HL-60 (cell line): ENCODE data around the gene KCNJ16.
A peak's percentile ranks its signal among the peaks of the same experiment; 100 is the strongest.

Experiments used
- DNase-seq, 2 experiments: peaks; one replicate each; pipeline ENCODE4 v3.0.0-alpha.2; 2010 to 2020; ENCODE audit warnings: low read depth in 1 of 2, low spot score in 1 of 2
- H3K27ac ChIP-seq: fragments of 250-450 bp; sonication (Bioruptor Pico); replicated peaks from 2 replicates; pipeline ENCODE4 v1.5.1; 2020; ENCODE audit warnings: mild to moderate bottlenecking, moderate library complexity
- H3K27me3 ChIP-seq: fragments of 250-450 bp; sonication (Bioruptor Pico); 2 replicates; pipeline ENCODE4 v1.5.1; 2021; ENCODE audit warnings: mild to moderate bottlenecking, moderate library complexity; ENCODE audit not compliant: insufficient read depth, poor library complexity, severe bottlenecking
- H3K4me3 ChIP-seq: replicated peaks from 2 replicates; pipeline ENCODE4 v1.5.1; 2011; ENCODE audit warnings: mild to moderate bottlenecking, control low read depth, low read length; ENCODE audit not compliant: insufficient read depth
- CTCF ChIP-seq: IDR thresholded peaks from one replicate; pipeline ENCODE4 v1.5.1; 2011; ENCODE audit warnings: low read length, control low read depth, inconsistent platforms; ENCODE audit not compliant: insufficient read depth
- GABPA ChIP-seq: IDR thresholded peaks from 2 replicates; pipeline ENCODE4 v1.6.1; 2012; ENCODE audit warnings: low read depth
- POLR2AphosphoS5 ChIP-seq: IDR thresholded peaks from 2 replicates; pipeline ENCODE4 v1.6.1; 2012; ENCODE audit warnings: low read depth
- SPI1 ChIP-seq: IDR thresholded peaks from 2 replicates; pipeline ENCODE4 v1.6.1; 2012; ENCODE audit warnings: low read depth, mild to moderate bottlenecking, borderline replicate concordance
- TF ChIP-seq, protein P1 (sequence below): IDR thresholded peaks from 2 replicates; pipeline ENCODE4 v1.6.1; 2012; ENCODE audit warnings: low read depth; ENCODE audit not compliant: insufficient replicate concordance

Gene KCNJ16

GRCh38 chr17:70165383-70165782, 90.4 kb downstream of the KCNJ16 start:
- Histone ChIP-seq H3K4me3 (no peak overlapping the region), H3K27me3 (no peaks in the 10 kb centered on the region), H3K27ac (no peak overlapping the region)
- TF ChIP-seq POLR2AphosphoS5, result no peak
- TF ChIP-seq GABPA, result no peak
- TF ChIP-seq, protein P1, sequence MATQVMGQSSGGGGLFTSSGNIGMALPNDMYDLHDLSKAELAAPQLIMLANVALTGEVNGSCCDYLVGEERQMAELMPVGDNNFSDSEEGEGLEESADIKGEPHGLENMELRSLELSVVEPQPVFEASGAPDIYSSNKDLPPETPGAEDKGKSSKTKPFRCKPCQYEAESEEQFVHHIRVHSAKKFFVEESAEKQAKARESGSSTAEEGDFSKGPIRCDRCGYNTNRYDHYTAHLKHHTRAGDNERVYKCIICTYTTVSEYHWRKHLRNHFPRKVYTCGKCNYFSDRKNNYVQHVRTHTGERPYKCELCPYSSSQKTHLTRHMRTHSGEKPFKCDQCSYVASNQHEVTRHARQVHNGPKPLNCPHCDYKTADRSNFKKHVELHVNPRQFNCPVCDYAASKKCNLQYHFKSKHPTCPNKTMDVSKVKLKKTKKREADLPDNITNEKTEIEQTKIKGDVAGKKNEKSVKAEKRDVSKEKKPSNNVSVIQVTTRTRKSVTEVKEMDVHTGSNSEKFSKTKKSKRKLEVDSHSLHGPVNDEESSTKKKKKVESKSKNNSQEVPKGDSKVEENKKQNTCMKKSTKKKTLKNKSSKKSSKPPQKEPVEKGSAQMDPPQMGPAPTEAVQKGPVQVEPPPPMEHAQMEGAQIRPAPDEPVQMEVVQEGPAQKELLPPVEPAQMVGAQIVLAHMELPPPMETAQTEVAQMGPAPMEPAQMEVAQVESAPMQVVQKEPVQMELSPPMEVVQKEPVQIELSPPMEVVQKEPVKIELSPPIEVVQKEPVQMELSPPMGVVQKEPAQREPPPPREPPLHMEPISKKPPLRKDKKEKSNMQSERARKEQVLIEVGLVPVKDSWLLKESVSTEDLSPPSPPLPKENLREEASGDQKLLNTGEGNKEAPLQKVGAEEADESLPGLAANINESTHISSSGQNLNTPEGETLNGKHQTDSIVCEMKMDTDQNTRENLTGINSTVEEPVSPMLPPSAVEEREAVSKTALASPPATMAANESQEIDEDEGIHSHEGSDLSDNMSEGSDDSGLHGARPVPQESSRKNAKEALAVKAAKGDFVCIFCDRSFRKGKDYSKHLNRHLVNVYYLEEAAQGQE, result no peak
- no peak for TF ChIP-seq SPI1
- TF ChIP-seq CTCF, result no peak
- DNase-seq, result no peak

- Histone ChIP-seq H3K27me3 (no peaks in the 10 kb centered on the region), H3K27ac (no peak overlapping the region), H3K4me3 (no peak overlapping the region)
- DNase-seq, result no peak
- TF ChIP-seq, protein P1, result no peak
Measured at GRCh38 chr17:70166615-70167014, 91.6 kb downstream of the KCNJ16 start.

- TF ChIP-seq GABPA (no peak), SPI1 (no peak), POLR2AphosphoS5 (no peak), CTCF (peak; percentile 5)
- peak overlapping the region; percentile 74 for H3K27ac ChIP-seq
- peak overlapping the region; percentile 41 for H3K4me3 ChIP-seq
- no peaks in the 10 kb centered on the region for H3K27me3 ChIP-seq
- DNase-seq, result peak in 1 of 2 experiments; percentile 36
Measured at GRCh38 chr17:70168044-70168976, 93.3 kb downstream of the KCNJ16 start.

GRCh38 chr17:70168977-70169708, 94.1 kb downstream of the KCNJ16 start, which contains the start of gene KCNJ2:
Gene KCNJ2, plus strand, starts transcription at chr17:70169532. Its CDS starts 5,508 bp downstream, at chr17:70175040.
- peak within 1 kb of the TSS; percentile 79 for H3K4me3 ChIP-seq
- peak; percentile 70 to 95 for DNase-seq
- no peaks in the 10 kb centered on the region for H3K27me3 ChIP-seq
- H3K27ac ChIP-seq, result peak within 1 kb of the TSS; percentile 74
- peak; percentile 64; the same call in 1 of the 2 replicates for TF ChIP-seq SPI1
- TF ChIP-seq GABPA, result peak; percentile 31; the same call in 1 of the 2 replicates
- TF ChIP-seq, protein P1, result peak; percentile 41
- no peak for TF ChIP-seq CTCF
- peak; percentile 92 for TF ChIP-seq POLR2AphosphoS5
